HuH-7.5 (cell line): ENCODE data around the gene EXOSC5.

Source experiments
- DNase-seq: peaks from one replicate; pipeline ENCODE4 v3.0.0; 2011; ENCODE audit warnings: low spot score

EXOSC5 gene

GRCh38 chr19:41341669-41342490, 55.3 kb downstream of the EXOSC5 start:
- no peak for DNase-seq

GRCh38 chr19:41339936-41340335, 57.2 kb downstream of the EXOSC5 start:
- no peak for DNase-seq
